Sigmoid colon (tissue), 4 donors: ENCODE results near the gene EVA1C.

Source experiments
- CTCF ChIP-seq, 4 experiments: fragments of 450-650 bp in 3 of 4; fragments of 200-600 bp in 1 of 4; IDR thresholded peaks; one replicate each; pipeline ENCODE4 v1.5.1; 2016 to 2019; ENCODE audit warnings: antibody characterized with exemption in 4 of 4, mild to moderate bottlenecking in 3 of 4, moderate library complexity in 2 of 4
- POLR2AphosphoS5 ChIP-seq, 4 donors: sonication (generic); formaldehyde crosslinking; IDR thresholded peaks; one replicate each; pipeline ENCODE4 v1.6.1; 2017; ENCODE audit warnings: antibody characterized with exemption in 4 of 4

GRCh38 chr21:32492376-32492775, 79.9 kb downstream of the EVA1C start:
- no peak for TF ChIP-seq CTCF (IDR thresholded peaks at IDR 0.05)
- no peak for TF ChIP-seq POLR2AphosphoS5 (IDR thresholded peaks at IDR 0.05)
